K562 (cell line): Measurements from ENCODE around the gene LRRC57. TPM values are rescaled to one million over a fixed set of nuclear protein-coding genes. Genes with fewer than 3 reads are reported as not detected.

Experiments
- CBX3 ChIP-seq, 2 experiments: IDR thresholded peaks; 1 replicate in 1 of 2; 2 replicates in 1 of 2; pipeline ENCODE4 v1.6.1; 2012; ENCODE audit warnings: inconsistent platforms in 2 of 2, low read length in 2 of 2, borderline replicate concordance in 1 of 2, control low read depth in 1 of 2
- HNRNPK ChIP-seq: fragments of 200-400 bp; formaldehyde crosslinking; IDR thresholded peaks from one replicate; pipeline ENCODE4 v1.6.1; 2018; ENCODE audit warnings: mild to moderate bottlenecking, low read depth, low read length; ENCODE audit not compliant: poor library complexity, severe bottlenecking
- NFIX ChIP-seq: fragments of 250-450 bp; sonication (Bioruptor Pico); IDR thresholded peaks from 2 replicates; pipeline ENCODE4 v1.4.0; 2020; ENCODE audit warnings: low read depth, mild to moderate bottlenecking, moderate library complexity
- NR4A1 ChIP-seq, 2 experiments: fragments of 250-450 bp in 1 of 2; fragments of 450-650 bp in 1 of 2; sonication (Bioruptor Pico) in 1 of 2; IDR thresholded peaks; 2 replicates each; pipeline versions ENCODE4 v1.4.0 to v1.6.1; 2016 to 2020; ENCODE audit warnings: mild to moderate bottlenecking in 2 of 2, missing compliant biosample characterization in 1 of 2, missing genetic modification characterization in 1 of 2, moderate library complexity in 1 of 2
- PTTG1 ChIP-seq: fragments of 450-650 bp; IDR thresholded peaks from 2 replicates; pipeline ENCODE4 v1.6.1; 2016; ENCODE audit warnings: low read depth, mild to moderate bottlenecking, missing genetic modification characterization, missing compliant biosample characterization
- RCOR1 ChIP-seq, 2 experiments: IDR thresholded peaks; 2 replicates each; pipeline ENCODE4 v1.6.1; 2012; ENCODE audit warnings: low read depth in 2 of 2, low read length in 2 of 2, borderline replicate concordance in 1 of 2, improper control_type of control experiment in 1 of 2
- YY1 ChIP-seq, 3 experiments: IDR thresholded peaks; 2 replicates each; pipeline ENCODE4 v1.6.1; 2011; ENCODE audit warnings: low read length in 2 of 3, mild to moderate bottlenecking in 2 of 3, moderate library complexity in 2 of 3, borderline replicate concordance in 1 of 3, control low read depth in 1 of 3, low read depth in 1 of 3; ENCODE audit not compliant: insufficient read depth in 3 of 3, insufficient replicate concordance in 2 of 3, control insufficient read depth in 1 of 3, insufficient read length in 1 of 3; ENCODE audit errors: extremely low read depth in 1 of 3
- ZBTB7A ChIP-seq: IDR thresholded peaks from 2 replicates; pipeline ENCODE4 v1.6.1; 2011; ENCODE audit warnings: low read depth, mild to moderate bottlenecking, low read length, moderate library complexity, borderline replicate concordance; ENCODE audit not compliant: control insufficient read depth
- ZFX ChIP-seq: sonication (generic); formaldehyde crosslinking; IDR thresholded peaks from 2 replicates; pipeline ENCODE4 v1.8.0; 2022; ENCODE audit warnings: mild to moderate bottlenecking, missing genetic modification reagents, moderate library complexity
- ZNF175 ChIP-seq: fragments of 200-800 bp; sonication (Bioruptor generic); IDR thresholded peaks from 2 replicates; pipeline ENCODE4 v1.6.1; 2016; ENCODE audit warnings: low read depth, mild to moderate bottlenecking, missing genetic modification characterization, missing compliant biosample characterization
- ZNF232 ChIP-seq: sonication (generic); formaldehyde crosslinking; IDR thresholded peaks from 2 replicates; pipeline ENCODE4 v1.8.0; 2022; ENCODE audit warnings: mild to moderate bottlenecking, missing genetic modification reagents
- polyA plus RNA-seq, 8 experiments: library from polyadenylated mRNA; depleted of rRNA in 4 of 8; stranded (reverse) in 5 of 8; unstranded in 3 of 8; fragments of >200 nt; fragmentation: Nextera tagmentation in 2 of 8; fragmentation: Illumina TruSeq in 1 of 8; extraction: Ambion mirVana in 2 of 8; extraction: Trizol in 1 of 8; gene quantifications; 2 replicates each; pipeline versions ENCODE4 v1.2.1 to v1.2.3, GENCODE V29; 2011 to 2014; ENCODE audit warnings: inconsistent platforms in 1 of 8, missing spikeins in 1 of 8
- total RNA-seq, 7 experiments: library from RNA; depleted of rRNA in 6 of 7; stranded (reverse); fragments of >200 nt in 6 of 7; fragmentation: Illumina TruSeq in 2 of 7; extraction: Trizol in 2 of 7; gene quantifications; 2 replicates each; pipeline versions ENCODE4 v1.2.1 to v1.2.3, GENCODE V29; 2011 to 2021; ENCODE audit warnings: low replicate concordance in 1 of 7
- TF ChIP-seq, protein P1 (sequence below): fragments of 450-650 bp; conservative IDR thresholded peaks from 2 replicates; pipeline ENCODE4 v1.6.1; 2016; ENCODE audit warnings: missing genetic modification characterization, low read depth, mild to moderate bottlenecking, control low read depth, missing compliant biosample characterization

The LRRC57 gene
- total and polyA plus RNA-seq, 9 of the 15 experiments (the other 6 are each of a cell fraction or from before 2014, with no cell fraction given), result 3.9 to 20.4 (median 14.8) TPM

DNA sequence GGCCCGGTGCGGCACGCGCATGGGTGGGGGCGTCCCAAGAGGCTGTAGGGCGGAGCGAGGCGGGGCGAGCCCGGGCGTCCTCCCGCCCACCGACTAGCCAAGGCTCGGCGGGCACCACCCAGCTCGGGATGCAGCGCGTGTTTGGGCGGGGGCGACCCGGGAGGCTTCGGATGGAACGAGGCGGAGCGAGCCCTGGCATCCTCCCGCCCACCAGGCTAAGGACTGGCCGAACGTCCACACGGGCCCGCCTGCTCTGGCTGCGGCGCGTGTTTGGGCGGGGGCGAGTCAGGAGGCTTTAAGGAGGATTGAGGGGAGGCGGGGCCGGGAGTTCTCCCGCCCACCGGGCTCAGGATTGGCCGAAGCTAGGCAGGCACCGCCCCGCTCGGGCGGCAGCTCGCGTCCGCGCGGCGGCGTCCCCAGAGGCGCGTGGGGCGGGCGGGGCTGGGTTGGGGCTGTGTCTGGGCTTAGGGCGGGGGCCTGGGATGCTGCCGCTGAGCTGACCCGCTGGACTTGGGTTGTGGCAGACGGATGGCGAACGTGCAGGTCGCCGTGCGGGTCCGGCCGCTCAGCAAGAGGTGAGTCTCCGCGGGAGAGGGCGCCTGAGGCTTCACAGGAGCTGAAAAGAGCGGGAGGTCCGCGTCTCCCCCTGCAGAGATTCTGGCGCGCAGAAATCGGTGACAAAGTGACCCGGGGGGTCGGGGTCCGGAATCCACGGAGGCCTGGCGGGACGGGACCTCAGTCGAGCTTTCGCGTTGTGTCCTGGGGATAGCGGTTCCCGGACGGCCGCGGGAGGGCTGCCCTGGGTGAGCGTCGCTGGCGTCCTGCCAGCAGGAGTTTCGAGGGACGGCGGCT is 26.8 kb upstream of the LRRC57 start, which contains the start of gene STARD9 (continued):
- peak; percentile 77; the same call in 1 of the 2 replicates for TF ChIP-seq NR4A1 (CRISPR knock-in tag; IDR thresholded peaks at IDR 0.05)
- no peak for TF ChIP-seq NR4A1 (tag; IDR thresholded peaks at IDR 0.05)
- TF ChIP-seq, protein P1, sequence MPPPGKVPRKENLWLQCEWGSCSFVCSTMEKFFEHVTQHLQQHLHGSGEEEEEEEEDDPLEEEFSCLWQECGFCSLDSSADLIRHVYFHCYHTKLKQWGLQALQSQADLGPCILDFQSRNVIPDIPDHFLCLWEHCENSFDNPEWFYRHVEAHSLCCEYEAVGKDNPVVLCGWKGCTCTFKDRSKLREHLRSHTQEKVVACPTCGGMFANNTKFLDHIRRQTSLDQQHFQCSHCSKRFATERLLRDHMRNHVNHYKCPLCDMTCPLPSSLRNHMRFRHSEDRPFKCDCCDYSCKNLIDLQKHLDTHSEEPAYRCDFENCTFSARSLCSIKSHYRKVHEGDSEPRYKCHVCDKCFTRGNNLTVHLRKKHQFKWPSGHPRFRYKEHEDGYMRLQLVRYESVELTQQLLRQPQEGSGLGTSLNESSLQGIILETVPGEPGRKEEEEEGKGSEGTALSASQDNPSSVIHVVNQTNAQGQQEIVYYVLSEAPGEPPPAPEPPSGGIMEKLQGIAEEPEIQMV (tag), result peak; percentile 51; the same call in 1 of the 2 replicates
- TF ChIP-seq PTTG1 (tag), result no peak
- 0 out of 2 replicates have a peak, but pooled peaks have one; percentile 26 for TF ChIP-seq ZBTB7A
- peak; percentile 65 for TF ChIP-seq ZFX (CRISPR knock-in tag)
- TF ChIP-seq NFIX (CRISPR knock-in tag), result peak; percentile 68
- peak in 1 of 2 experiments; percentile 51; a peak in 1 of 4 replicates for TF ChIP-seq RCOR1 (IDR thresholded peaks at IDR 0.05; ENCODE audit: borderline replicate concordance in 1 of 2, low read depth in 2 of 2, low read length in 2 of 2)
- peak in 1 of 2 experiments; percentile 69; a peak in 1 of 3 replicates for TF ChIP-seq CBX3 (IDR thresholded peaks at IDR 0.05; ENCODE audit: borderline replicate concordance in 1 of 2, low read length in 2 of 2)
- TF ChIP-seq ZNF175 (CRISPR knock-in tag), result no peak
- TF ChIP-seq ZNF232 (CRISPR knock-in tag), result peak; percentile 66
- peak in 1 of 3 experiments; percentile 19 for TF ChIP-seq YY1 (IDR thresholded peaks at IDR 0.05; ENCODE audit: borderline replicate concordance in 1 of 3, control insufficient read depth in 1 of 3, extremely low read depth in 1 of 3, insufficient read depth in 3 of 3, insufficient read length in 1 of 3, insufficient replicate concordance in 2 of 3, low read depth in 1 of 3, low read length in 2 of 3)
- peak; percentile 30 for TF ChIP-seq HNRNPK
